ENCODE data around the gene LAMA2. TPM values are rescaled to one million over a fixed set of nuclear protein-coding genes. Genes with fewer than 3 reads are reported as not detected.

The LAMA2 gene
- total and polyA plus RNA-seq, 2 experiments from 2014 or later, result 0.91 to 6.4 TPM

DNA sequence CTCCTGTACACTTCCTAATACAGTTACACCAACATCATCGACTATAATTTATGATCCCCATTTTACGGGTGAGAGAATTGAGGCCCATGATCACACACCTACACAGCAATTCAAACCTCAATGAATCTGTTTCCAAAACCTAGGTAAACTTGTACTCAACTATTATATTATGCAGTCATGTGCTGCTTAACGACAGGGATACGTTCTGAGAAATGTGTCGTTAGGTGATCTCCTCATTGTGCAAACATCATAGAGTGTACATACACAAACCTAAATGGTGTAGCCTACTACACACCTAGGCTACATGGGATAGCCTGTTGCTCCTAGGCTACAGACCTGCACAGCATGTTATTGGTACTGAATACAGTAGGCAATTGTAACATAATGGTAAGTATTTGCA, 441.4 kb downstream of the LAMA2 start:
- Histone ChIP-seq H3K4me1 (ENCODE audit: insufficient read depth) (peaks cover 10% of the 10 kb centered on the region; the same call in 1 of the 2 replicates), H3K27me3 (ENCODE audit: insufficient read depth) (no peaks in the 10 kb centered on the region), H3K4me2 (no peak overlapping the region), H3K9me2 (ENCODE audit: insufficient read depth) (no peaks in the 10 kb centered on the region), H4K20me1 (replicated peaks; ENCODE audit: insufficient read depth) (no peaks in the 10 kb centered on the region), H3K36me3 (ENCODE audit: insufficient read depth) (no peaks in the 10 kb centered on the region), H3K79me2 (replicated peaks; ENCODE audit: insufficient read depth) (no peaks in the 10 kb centered on the region), H2AFZ (no peak overlapping the region), H3K4me3 (no peak overlapping the region), H3K27ac (ENCODE audit: low read depth) (no peak overlapping the region), H3F3A (replicated peaks; ENCODE audit: low read depth) (no peaks in the 10 kb centered on the region)
- Mint-ChIP-seq H3K36me3 (ENCODE audit: low read depth) (no peaks in the 10 kb centered on the region), H3K27ac (no peak overlapping the region), H3K4me3 (no peak overlapping the region), H3K27me3 (ENCODE audit: insufficient read depth, low read depth, poor library complexity) (no peaks in the 10 kb centered on the region), H3K9me3 (no peaks in the 10 kb centered on the region), H3K4me1 (peaks cover 27% of the 10 kb centered on the region; the same call in 2 of the 3 replicates)
- no peak for DNase-seq (ENCODE audit: low spot score)
- no peak for ATAC-seq
- TF ChIP-seq ZNF331 (CRISPR knock-in tag; IDR thresholded peaks at IDR 0.05; ENCODE audit: low read depth) (no peak), JUNB (IDR thresholded peaks at IDR 0.05; ENCODE audit: unreplicated experiment) (no peak), CREB1 (CRISPR knock-in tag; IDR thresholded peaks at IDR 0.05; ENCODE audit: low read depth) (no peak), STAT1 (IDR thresholded peaks at IDR 0.05; ENCODE audit: unreplicated experiment) (no peak)
- TF ChIP-seq, protein P1, sequence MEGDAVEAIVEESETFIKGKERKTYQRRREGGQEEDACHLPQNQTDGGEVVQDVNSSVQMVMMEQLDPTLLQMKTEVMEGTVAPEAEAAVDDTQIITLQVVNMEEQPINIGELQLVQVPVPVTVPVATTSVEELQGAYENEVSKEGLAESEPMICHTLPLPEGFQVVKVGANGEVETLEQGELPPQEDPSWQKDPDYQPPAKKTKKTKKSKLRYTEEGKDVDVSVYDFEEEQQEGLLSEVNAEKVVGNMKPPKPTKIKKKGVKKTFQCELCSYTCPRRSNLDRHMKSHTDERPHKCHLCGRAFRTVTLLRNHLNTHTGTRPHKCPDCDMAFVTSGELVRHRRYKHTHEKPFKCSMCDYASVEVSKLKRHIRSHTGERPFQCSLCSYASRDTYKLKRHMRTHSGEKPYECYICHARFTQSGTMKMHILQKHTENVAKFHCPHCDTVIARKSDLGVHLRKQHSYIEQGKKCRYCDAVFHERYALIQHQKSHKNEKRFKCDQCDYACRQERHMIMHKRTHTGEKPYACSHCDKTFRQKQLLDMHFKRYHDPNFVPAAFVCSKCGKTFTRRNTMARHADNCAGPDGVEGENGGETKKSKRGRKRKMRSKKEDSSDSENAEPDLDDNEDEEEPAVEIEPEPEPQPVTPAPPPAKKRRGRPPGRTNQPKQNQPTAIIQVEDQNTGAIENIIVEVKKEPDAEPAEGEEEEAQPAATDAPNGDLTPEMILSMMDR (conservative IDR thresholded peaks at IDR 0.05; ENCODE audit: low read depth in 2 of 2), result no peak
- TF ChIP-seq, protein P2, sequence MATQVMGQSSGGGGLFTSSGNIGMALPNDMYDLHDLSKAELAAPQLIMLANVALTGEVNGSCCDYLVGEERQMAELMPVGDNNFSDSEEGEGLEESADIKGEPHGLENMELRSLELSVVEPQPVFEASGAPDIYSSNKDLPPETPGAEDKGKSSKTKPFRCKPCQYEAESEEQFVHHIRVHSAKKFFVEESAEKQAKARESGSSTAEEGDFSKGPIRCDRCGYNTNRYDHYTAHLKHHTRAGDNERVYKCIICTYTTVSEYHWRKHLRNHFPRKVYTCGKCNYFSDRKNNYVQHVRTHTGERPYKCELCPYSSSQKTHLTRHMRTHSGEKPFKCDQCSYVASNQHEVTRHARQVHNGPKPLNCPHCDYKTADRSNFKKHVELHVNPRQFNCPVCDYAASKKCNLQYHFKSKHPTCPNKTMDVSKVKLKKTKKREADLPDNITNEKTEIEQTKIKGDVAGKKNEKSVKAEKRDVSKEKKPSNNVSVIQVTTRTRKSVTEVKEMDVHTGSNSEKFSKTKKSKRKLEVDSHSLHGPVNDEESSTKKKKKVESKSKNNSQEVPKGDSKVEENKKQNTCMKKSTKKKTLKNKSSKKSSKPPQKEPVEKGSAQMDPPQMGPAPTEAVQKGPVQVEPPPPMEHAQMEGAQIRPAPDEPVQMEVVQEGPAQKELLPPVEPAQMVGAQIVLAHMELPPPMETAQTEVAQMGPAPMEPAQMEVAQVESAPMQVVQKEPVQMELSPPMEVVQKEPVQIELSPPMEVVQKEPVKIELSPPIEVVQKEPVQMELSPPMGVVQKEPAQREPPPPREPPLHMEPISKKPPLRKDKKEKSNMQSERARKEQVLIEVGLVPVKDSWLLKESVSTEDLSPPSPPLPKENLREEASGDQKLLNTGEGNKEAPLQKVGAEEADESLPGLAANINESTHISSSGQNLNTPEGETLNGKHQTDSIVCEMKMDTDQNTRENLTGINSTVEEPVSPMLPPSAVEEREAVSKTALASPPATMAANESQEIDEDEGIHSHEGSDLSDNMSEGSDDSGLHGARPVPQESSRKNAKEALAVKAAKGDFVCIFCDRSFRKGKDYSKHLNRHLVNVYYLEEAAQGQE (IDR thresholded peaks at IDR 0.05; ENCODE audit: unreplicated experiment), result no peak
- TF ChIP-seq, protein P3, sequence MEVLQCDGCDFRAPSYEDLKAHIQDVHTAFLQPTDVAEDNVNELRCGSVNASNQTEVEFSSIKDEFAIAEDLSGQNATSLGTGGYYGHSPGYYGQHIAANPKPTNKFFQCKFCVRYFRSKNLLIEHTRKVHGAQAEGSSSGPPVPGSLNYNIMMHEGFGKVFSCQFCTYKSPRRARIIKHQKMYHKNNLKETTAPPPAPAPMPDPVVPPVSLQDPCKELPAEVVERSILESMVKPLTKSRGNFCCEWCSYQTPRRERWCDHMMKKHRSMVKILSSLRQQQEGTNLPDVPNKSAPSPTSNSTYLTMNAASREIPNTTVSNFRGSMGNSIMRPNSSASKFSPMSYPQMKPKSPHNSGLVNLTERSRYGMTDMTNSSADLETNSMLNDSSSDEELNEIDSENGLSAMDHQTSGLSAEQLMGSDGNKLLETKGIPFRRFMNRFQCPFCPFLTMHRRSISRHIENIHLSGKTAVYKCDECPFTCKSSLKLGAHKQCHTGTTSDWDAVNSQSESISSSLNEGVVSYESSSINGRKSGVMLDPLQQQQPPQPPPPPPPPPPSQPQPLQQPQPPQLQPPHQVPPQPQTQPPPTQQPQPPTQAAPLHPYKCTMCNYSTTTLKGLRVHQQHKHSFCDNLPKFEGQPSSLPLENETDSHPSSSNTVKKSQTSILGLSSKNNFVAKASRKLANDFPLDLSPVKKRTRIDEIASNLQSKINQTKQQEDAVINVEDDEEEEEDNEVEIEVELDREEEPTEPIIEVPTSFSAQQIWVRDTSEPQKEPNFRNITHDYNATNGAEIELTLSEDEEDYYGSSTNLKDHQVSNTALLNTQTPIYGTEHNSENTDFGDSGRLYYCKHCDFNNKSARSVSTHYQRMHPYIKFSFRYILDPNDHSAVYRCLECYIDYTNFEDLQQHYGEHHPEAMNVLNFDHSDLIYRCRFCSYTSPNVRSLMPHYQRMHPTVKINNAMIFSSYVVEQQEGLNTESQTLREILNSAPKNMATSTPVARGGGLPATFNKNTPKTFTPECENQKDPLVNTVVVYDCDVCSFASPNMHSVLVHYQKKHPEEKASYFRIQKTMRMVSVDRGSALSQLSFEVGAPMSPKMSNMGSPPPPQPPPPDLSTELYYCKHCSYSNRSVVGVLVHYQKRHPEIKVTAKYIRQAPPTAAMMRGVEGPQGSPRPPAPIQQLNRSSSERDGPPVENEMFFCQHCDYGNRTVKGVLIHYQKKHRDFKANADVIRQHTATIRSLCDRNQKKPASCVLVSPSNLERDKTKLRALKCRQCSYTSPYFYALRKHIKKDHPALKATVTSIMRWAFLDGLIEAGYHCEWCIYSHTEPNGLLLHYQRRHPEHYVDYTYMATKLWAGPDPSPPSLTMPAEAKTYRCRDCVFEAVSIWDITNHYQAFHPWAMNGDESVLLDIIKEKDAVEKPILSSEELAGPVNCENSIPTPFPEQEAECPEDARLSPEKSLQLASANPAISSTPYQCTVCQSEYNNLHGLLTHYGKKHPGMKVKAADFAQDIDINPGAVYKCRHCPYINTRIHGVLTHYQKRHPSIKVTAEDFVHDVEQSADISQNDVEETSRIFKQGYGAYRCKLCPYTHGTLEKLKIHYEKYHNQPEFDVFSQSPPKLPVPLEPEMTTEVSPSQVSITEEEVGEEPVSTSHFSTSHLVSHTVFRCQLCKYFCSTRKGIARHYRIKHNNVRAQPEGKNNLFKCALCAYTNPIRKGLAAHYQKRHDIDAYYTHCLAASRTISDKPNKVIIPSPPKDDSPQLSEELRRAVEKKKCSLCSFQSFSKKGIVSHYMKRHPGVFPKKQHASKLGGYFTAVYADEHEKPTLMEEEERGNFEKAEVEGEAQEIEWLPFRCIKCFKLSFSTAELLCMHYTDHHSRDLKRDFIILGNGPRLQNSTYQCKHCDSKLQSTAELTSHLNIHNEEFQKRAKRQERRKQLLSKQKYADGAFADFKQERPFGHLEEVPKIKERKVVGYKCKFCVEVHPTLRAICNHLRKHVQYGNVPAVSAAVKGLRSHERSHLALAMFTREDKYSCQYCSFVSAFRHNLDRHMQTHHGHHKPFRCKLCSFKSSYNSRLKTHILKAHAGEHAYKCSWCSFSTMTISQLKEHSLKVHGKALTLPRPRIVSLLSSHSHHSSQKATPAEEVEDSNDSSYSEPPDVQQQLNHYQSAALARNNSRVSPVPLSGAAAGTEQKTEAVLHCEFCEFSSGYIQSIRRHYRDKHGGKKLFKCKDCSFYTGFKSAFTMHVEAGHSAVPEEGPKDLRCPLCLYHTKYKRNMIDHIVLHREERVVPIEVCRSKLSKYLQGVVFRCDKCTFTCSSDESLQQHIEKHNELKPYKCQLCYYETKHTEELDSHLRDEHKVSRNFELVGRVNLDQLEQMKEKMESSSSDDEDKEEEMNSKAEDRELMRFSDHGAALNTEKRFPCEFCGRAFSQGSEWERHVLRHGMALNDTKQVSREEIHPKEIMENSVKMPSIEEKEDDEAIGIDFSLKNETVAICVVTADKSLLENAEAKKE (CRISPR knock-in tag; IDR thresholded peaks at IDR 0.05), result no peak
